Lower leg skin (tissue), 3 donors: ENCODE measurements around the gene ENTPD1.

ENCODE experiments used
- POLR2A ChIP-seq, 2 donors: fragments of 450-650 bp; IDR thresholded peaks; one replicate each; pipeline ENCODE4 v1.6.1; 2016 to 2017; ENCODE audit warnings: antibody characterized with exemption in 2 of 2, mild to moderate bottlenecking in 1 of 2, moderate library complexity in 1 of 2
- TF ChIP-seq, protein P1 (sequence below), 3 donors: fragments of 450-650 bp; IDR thresholded peaks; one replicate each; pipeline ENCODE4 v1.5.1; 2016; ENCODE audit warnings: antibody characterized with exemption in 3 of 3, mild to moderate bottlenecking in 3 of 3, moderate library complexity in 2 of 3

DNA sequence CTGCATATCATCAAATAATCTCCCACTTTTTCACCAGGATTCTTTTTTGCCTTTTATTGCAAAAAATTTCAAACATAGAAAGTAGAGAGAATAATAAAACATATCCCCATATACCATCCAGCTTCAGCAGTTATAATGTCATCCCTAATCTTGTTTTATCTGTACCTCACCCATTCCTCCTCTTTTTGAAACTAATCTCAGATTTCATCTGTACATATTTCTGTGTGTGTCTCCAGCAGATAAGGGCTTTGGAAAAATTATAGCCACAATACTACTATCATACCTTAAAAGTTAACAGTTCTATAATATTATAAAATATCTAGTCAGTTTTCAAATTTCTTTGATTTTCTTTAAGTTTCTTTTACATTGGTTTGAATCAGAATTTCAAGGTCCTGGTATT lies 7.6 kb upstream of the ENTPD1 start:
- TF ChIP-seq, protein P1, sequence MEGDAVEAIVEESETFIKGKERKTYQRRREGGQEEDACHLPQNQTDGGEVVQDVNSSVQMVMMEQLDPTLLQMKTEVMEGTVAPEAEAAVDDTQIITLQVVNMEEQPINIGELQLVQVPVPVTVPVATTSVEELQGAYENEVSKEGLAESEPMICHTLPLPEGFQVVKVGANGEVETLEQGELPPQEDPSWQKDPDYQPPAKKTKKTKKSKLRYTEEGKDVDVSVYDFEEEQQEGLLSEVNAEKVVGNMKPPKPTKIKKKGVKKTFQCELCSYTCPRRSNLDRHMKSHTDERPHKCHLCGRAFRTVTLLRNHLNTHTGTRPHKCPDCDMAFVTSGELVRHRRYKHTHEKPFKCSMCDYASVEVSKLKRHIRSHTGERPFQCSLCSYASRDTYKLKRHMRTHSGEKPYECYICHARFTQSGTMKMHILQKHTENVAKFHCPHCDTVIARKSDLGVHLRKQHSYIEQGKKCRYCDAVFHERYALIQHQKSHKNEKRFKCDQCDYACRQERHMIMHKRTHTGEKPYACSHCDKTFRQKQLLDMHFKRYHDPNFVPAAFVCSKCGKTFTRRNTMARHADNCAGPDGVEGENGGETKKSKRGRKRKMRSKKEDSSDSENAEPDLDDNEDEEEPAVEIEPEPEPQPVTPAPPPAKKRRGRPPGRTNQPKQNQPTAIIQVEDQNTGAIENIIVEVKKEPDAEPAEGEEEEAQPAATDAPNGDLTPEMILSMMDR (IDR thresholded peaks at IDR 0.05): no peak
- no peak for TF ChIP-seq POLR2A (IDR thresholded peaks at IDR 0.05)
